ENCODE data around the gene SHISAL1. TPM values are rescaled to one million over a fixed set of nuclear protein-coding genes. Genes with fewer than 3 reads are reported as not detected.

SHISAL1 gene
- 47.0 and 55.8 TPM in 2 replicates for total RNA-seq

DNA sequence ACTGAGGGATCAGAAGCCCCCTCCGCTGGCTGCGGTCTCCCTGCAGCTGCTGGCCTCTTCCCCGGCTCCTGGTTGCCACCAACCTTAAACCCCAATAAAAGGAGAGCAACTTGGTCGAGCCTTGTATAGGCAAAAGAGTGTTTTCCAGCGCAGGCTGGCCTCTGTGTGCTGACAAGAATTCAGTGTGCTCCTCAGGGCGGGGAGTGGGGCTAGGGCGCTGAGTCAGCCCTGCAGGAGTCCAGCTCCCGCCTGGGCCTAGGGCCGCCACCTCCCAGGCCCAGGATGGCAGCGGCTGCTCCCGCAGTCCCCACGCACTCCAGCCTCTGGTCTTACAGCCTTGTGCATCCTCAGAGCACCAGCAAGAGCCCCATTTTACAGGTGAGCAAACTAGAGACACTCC is at the start of gene SHISAL1:
TSS of gene SHISAL1 (minus strand) at position 186 of the 400 bp plus-strand sequence. CDS start 12,006 bp downstream, outside the sequence.

Other genes with a start within 250 kb of the SHISAL1 start
- 0.11 TPM in 1 of 2 replicates, not detected in the other for gene PARVG, start 132.0 kb downstream of the SHISAL1 start, total RNA-seq
- 22.5 and 23.7 TPM in 2 replicates for gene RTL6, start 185.3 kb upstream of the SHISAL1 start, total RNA-seq